Mesothelial cell of epicardium (in vitro differentiated cells): Measurements from ENCODE around the gene MYCL. TPM values are rescaled to one million over a fixed set of nuclear protein-coding genes. Genes with fewer than 3 reads are reported as not detected.

Source experiments
- DNase-seq, 2 experiments: peaks; one replicate each; pipeline ENCODE4 v3.0.0; 2021; ENCODE audit warnings: low spot score in 2 of 2; ENCODE audit not compliant: unreplicated experiment in 2 of 2
- H3K27ac Mint-ChIP-seq: 2 replicates; pipeline ENCODE4 v1.8.0; 2021; ENCODE audit warnings: mixed read lengths
- H3K27me3 Mint-ChIP-seq: 2 replicates; pipeline ENCODE4 v1.8.0; 2021; ENCODE audit warnings: low read depth, mixed read lengths
- H3K36me3 Mint-ChIP-seq: 2 replicates; pipeline ENCODE4 v1.8.0; 2021; ENCODE audit warnings: mixed read lengths
- H3K4me1 Mint-ChIP-seq: 2 replicates; pipeline ENCODE4 v1.8.0; 2021; ENCODE audit warnings: mixed read lengths
- H3K4me3 Mint-ChIP-seq: 2 replicates; pipeline ENCODE4 v1.8.0; 2021; ENCODE audit warnings: mild to moderate bottlenecking, moderate library complexity, mixed read lengths
- H3K9me3 Mint-ChIP-seq: 2 replicates; pipeline ENCODE4 v1.8.0; 2021; ENCODE audit warnings: mixed read lengths
- CTCF ChIP-seq: fragments of 200-600 bp; sonication (generic); IDR thresholded peaks from one replicate; pipeline ENCODE4 v1.5.0; 2021; ENCODE audit warnings: antibody characterized with exemption; ENCODE audit not compliant: unreplicated experiment
- total RNA-seq: library from RNA; stranded (reverse); gene quantifications from 3 replicates; pipeline ENCODE4 v1.2.1, GENCODE V29; 2021

The MYCL gene
- total RNA-seq, 1 donor from 2014 or later = 25.0 TPM

- no peak for DNase-seq
- no peaks in the 10 kb centered on the region for H3K9me3 Mint-ChIP-seq
- no peaks in the 10 kb centered on the region for H3K36me3 Mint-ChIP-seq
- no peak overlapping the region for H3K4me3 Mint-ChIP-seq
- H3K27ac Mint-ChIP-seq = no peak overlapping the region
- H3K27me3 Mint-ChIP-seq = peaks cover 6% of the 10 kb centered on the region
- no peak for TF ChIP-seq CTCF
- H3K4me1 Mint-ChIP-seq = peaks cover 63% of the 10 kb centered on the region
Measured at GRCh38 chr1:39896909-39897685, 4.6 kb downstream of the MYCL start.

- Mint-ChIP-seq H3K9me3 (no peaks in the 10 kb centered on the region), H3K27me3 (peaks cover 6% of the 10 kb centered on the region), H3K4me3 (no peak overlapping the region), H3K27ac (no peak overlapping the region), H3K4me1 (peaks cover 66% of the 10 kb centered on the region), H3K36me3 (no peaks in the 10 kb centered on the region)
- no peak for TF ChIP-seq CTCF
- no peak for DNase-seq
Measured at GRCh38 chr1:39895731-39896480, 5.8 kb downstream of the MYCL start.

GRCh38 chr1:39894884-39895495 lies 6.7 kb downstream of the MYCL start:
- Mint-ChIP-seq H3K36me3 (no peaks in the 10 kb centered on the region), H3K27ac (peak overlapping the region; percentile 92), H3K9me3 (no peaks in the 10 kb centered on the region), H3K27me3 (peaks cover 3% of the 10 kb centered on the region), H3K4me3 (no peak overlapping the region), H3K4me1 (peaks cover 60% of the 10 kb centered on the region)
- DNase-seq = no peak
- no peak for TF ChIP-seq CTCF

- Mint-ChIP-seq H3K27ac (peak overlapping the region; percentile 93), H3K4me1 (peaks cover 39% of the 10 kb centered on the region), H3K4me3 (no peak overlapping the region), H3K9me3 (no peaks in the 10 kb centered on the region), H3K36me3 (no peaks in the 10 kb centered on the region), H3K27me3 (no peaks in the 10 kb centered on the region)
- no peak for DNase-seq
- TF ChIP-seq CTCF = no peak
Measured at GRCh38 chr1:39892601-39893595, 8.8 kb downstream of the MYCL start.

GRCh38 chr1:39890880-39891279 lies 10.8 kb downstream of the MYCL start:
- no peaks in the 10 kb centered on the region for H3K27me3 Mint-ChIP-seq
- H3K36me3 Mint-ChIP-seq = no peaks in the 10 kb centered on the region
- no peak overlapping the region for H3K27ac Mint-ChIP-seq
- no peak overlapping the region for H3K4me3 Mint-ChIP-seq
- TF ChIP-seq CTCF = no peak
- no peak for DNase-seq
- H3K4me1 Mint-ChIP-seq = peaks cover 35% of the 10 kb centered on the region
- no peaks in the 10 kb centered on the region for H3K9me3 Mint-ChIP-seq
